A673 (cell line): ENCODE measurements around the gene TAF7. TPM values are rescaled to one million over a fixed set of nuclear protein-coding genes. Genes with fewer than 3 reads are reported as not detected.

Source experiments
- BruUV-seq: library from RNA; stranded (reverse); fragments of 400-500 nt; replicated peaks from 2 replicates; lab custom pipeline; 2021; lab: Mats Ljungman, UMichigan
- CTCF ChIA-PET: fragments of 300-600 bp; sonication (Branson Sonifier 250); formaldehyde crosslinking; loops from one replicate; lab custom pipeline; 2022; ENCODE audit warnings: antibody characterized with exemption; lab: Charles Lee
- POLR2A ChIA-PET: fragments of 300-600 bp; sonication (Branson Sonifier 250); formaldehyde crosslinking; loops from one replicate; lab custom pipeline; 2022; ENCODE audit warnings: antibody characterized with exemption; ENCODE audit not compliant: low non-redundant PET; lab: Charles Lee
- DNase-seq: peaks from one replicate; pipeline ENCODE4 v3.0.0-alpha.2; 2015; ENCODE audit warnings: low spot score
- H3K27ac ChIP-seq: fragments of 200-600 bp; sonication (generic); 2 replicates; pipeline ENCODE4 v1.5.1; 2016; ENCODE audit warnings: mixed run types, low read depth, mild to moderate bottlenecking, mixed read lengths, antibody characterized with exemption, low read length; ENCODE audit not compliant: poor library complexity, severe bottlenecking
- H3K27me3 ChIP-seq: fragments of 200-600 bp; sonication (generic); replicated peaks from 2 replicates; pipeline ENCODE4 v1.6.1; 2017; ENCODE audit warnings: mixed run types, low read depth, mild to moderate bottlenecking, mixed read lengths, antibody characterized with exemption, low read length; ENCODE audit not compliant: insufficient read depth, poor library complexity
- H3K36me3 ChIP-seq: fragments of 200-600 bp; sonication (generic); 2 replicates; pipeline ENCODE4 v1.6.1; 2016; ENCODE audit warnings: mixed run types, mild to moderate bottlenecking, mixed read lengths, antibody characterized with exemption, low read length; ENCODE audit not compliant: insufficient read depth, poor library complexity, severe bottlenecking
- H3K4me1 ChIP-seq: fragments of 200-600 bp; sonication (generic); 2 replicates; pipeline ENCODE4 v1.6.1; 2017; ENCODE audit warnings: mixed run types, mild to moderate bottlenecking, mixed read lengths, antibody characterized with exemption, low read length; ENCODE audit not compliant: insufficient read depth, poor library complexity, severe bottlenecking
- H3K4me3 ChIP-seq: fragments of 200-600 bp; sonication (generic); 2 replicates; pipeline ENCODE4 v1.5.1; 2016; ENCODE audit warnings: low read depth, mixed run types, mild to moderate bottlenecking, mixed read lengths, low read length; ENCODE audit not compliant: poor library complexity, severe bottlenecking
- H3K9me3 ChIP-seq: fragments of 200-600 bp; sonication (generic); 2 replicates; pipeline ENCODE4 v1.6.1; 2016; ENCODE audit warnings: mixed run types, low read depth, mild to moderate bottlenecking, mixed read lengths, antibody characterized with exemption, low read length; ENCODE audit not compliant: poor library complexity, severe bottlenecking
- CTCF ChIP-seq: fragments of 300-800, 200-600 bp; sonication (generic); conservative IDR thresholded peaks from 2 replicates; pipeline ENCODE4 v1.5.1; 2017; ENCODE audit warnings: low read depth, mild to moderate bottlenecking, antibody characterized with exemption, low read length, moderate library complexity, mixed read lengths
- EZH2 ChIP-seq: fragments of 200-600 bp; sonication (generic); IDR thresholded peaks from 2 replicates; pipeline ENCODE4 v1.6.1; 2017; ENCODE audit warnings: borderline replicate concordance, low read depth, mild to moderate bottlenecking, mixed read lengths, antibody characterized with exemption, low read length; ENCODE audit not compliant: poor library complexity, severe bottlenecking
- intact Hi-C: fragments of 100-400 bp; cut with micrococcal nuclease; formaldehyde crosslinking; loops from one replicate; pipeline ENCODE4 v1.10.0; 2022; ENCODE audit not compliant: unreplicated experiment
- total RNA-seq: library from RNA; stranded (reverse); gene quantifications from 2 replicates; pipeline ENCODE4 v1.2.3, GENCODE V29; 2021

The TAF7 gene
- total RNA-seq, 1 experiment from 2014 or later: 73.4 TPM

GRCh38 chr5:141363952-141364660, 43.5 kb upstream of the TAF7 start, which contains the start of gene PCDHGA5:
Gene PCDHGA5, plus strand, starts transcription at chr5:141364162. Its CDS starts 169 bp downstream, at chr5:141364331.
- Histone ChIP-seq H3K4me1 (no peaks in the 10 kb centered on the region), H3K9me3 (peaks cover 50% of the 10 kb centered on the region), H3K36me3 (no peaks in the 10 kb centered on the region), H3K4me3 (no peak within 1 kb of the TSS), H3K27me3 (no peaks in the 10 kb centered on the region), H3K27ac (no peak within 1 kb of the TSS)
- no TSS peak for BruUV-seq
- intact Hi-C loops: no loop called here
- ChIA-PET POLR2A (no interaction called here), CTCF (no interaction called here)
- TF ChIP-seq EZH2 (no peak), CTCF (0 out of 2 replicates have a peak, but pooled peaks have one; percentile 15)
- DNase-seq: no peak

- Histone ChIP-seq H3K27ac (no peak overlapping the region), H3K27me3 (no peaks in the 10 kb centered on the region), H3K9me3 (peaks cover 53% of the 10 kb centered on the region), H3K4me1 (no peaks in the 10 kb centered on the region), H3K4me3 (no peak overlapping the region), H3K36me3 (no peaks in the 10 kb centered on the region)
- ChIA-PET POLR2A (no interaction called here), CTCF (no interaction called here)
- no peak for DNase-seq
- TF ChIP-seq CTCF (no peak), EZH2 (no peak)
- intact Hi-C loops: no loop called here
- no TSS peak for BruUV-seq
Measured at GRCh38 chr5:141362719-141363118, 42.1 kb upstream of the TAF7 start.

- POLR2A ChIA-PET: no interaction called here
- intact Hi-C loops: no loop called here
- H3K36me3 ChIP-seq: no peaks in the 10 kb centered on the region
Measured at GRCh38 chr5:141360685-141361084, 40.1 kb upstream of the TAF7 start.

More at GRCh38 chr5:141360685-141361084, 40.1 kb upstream of the TAF7 start:
- TF ChIP-seq CTCF (no peak), EZH2 (no peak)
- Histone ChIP-seq H3K27me3 (no peaks in the 10 kb centered on the region), H3K4me3 (no peak overlapping the region), H3K27ac (no peak overlapping the region), H3K4me1 (no peaks in the 10 kb centered on the region), H3K9me3 (peaks cover 47% of the 10 kb centered on the region)
- CTCF ChIA-PET: no interaction called here
- no TSS peak for BruUV-seq
- no peak for DNase-seq
